ENCODE results near the gene EPG5. TPM values are rescaled to one million over a fixed set of nuclear protein-coding genes. Genes with fewer than 3 reads are reported as not detected.
"Not testable (repeated sequence)": the region's sequence is repeated elsewhere in the genome, so short reads cannot be mapped to it uniquely, and the experiment has no call there.

Gene EPG5
- polyA plus RNA-seq, 1 donor from 2014 or later = 18.0 TPM

- Histone ChIP-seq H3K9me2 (ENCODE audit: insufficient read depth, low read length) (no peaks in the 10 kb centered on the region), H2AFZ (ENCODE audit: low read depth, low read length) (no peak overlapping the region), H3K36me3 (ENCODE audit: insufficient read depth, low read length) (no peaks in the 10 kb centered on the region), H3K4me3 (ENCODE audit: low read length) (no peak overlapping the region), H3K4me2 (ENCODE audit: low read length) (no peak overlapping the region), H3K9me3 (ENCODE audit: low read length) (no peaks in the 10 kb centered on the region), H3F3A (ENCODE audit: insufficient read depth, low read length, poor library complexity, severe bottlenecking) (no peaks in the 10 kb centered on the region), H3K9ac (ENCODE audit: low read length) (no peak overlapping the region), H4K20me1 (ENCODE audit: insufficient read depth) (no peaks in the 10 kb centered on the region), H3K27ac (ENCODE audit: low read length) (no peak overlapping the region), H3K27me3 (ENCODE audit: insufficient read depth, low read depth, low read length) (no peaks in the 10 kb centered on the region), H3K79me2 (replicated peaks; ENCODE audit: insufficient read depth, low read length) (no peaks in the 10 kb centered on the region)
- TF ChIP-seq POLR2AphosphoS5 (IDR thresholded peaks at IDR 0.05) (no peak), MXI1 (conservative IDR thresholded peaks at IDR 0.05; ENCODE audit: poor library complexity, severe bottlenecking) (no peak), SMC3 (conservative IDR thresholded peaks at IDR 0.05; ENCODE audit: poor library complexity) (no peak), RAD21 (conservative IDR thresholded peaks at IDR 0.05) (no peak), EP300 (conservative IDR thresholded peaks at IDR 0.05; ENCODE audit: poor library complexity, severe bottlenecking) (no peak), TAF1 (IDR thresholded peaks at IDR 0.05; ENCODE audit: low read depth) (no peak), REST (IDR thresholded peaks at IDR 0.05; ENCODE audit: borderline replicate concordance) (no peak), CTCF (IDR thresholded peaks at IDR 0.05; ENCODE audit: poor library complexity, severe bottlenecking) (no peak), EZH2 (IDR thresholded peaks at IDR 0.05; ENCODE audit: borderline replicate concordance, insufficient read depth, low read length, poor library complexity, severe bottlenecking) (no peak)
Observed at GRCh38 chr18:45976566-45976965, 9.4 kb upstream of the EPG5 start.

- H3K9me3 ChIP-seq (ENCODE audit: low read length) = no peaks in the 10 kb centered on the region
- H3K27ac ChIP-seq (ENCODE audit: low read length) = no peak overlapping the region
- H2AFZ ChIP-seq (ENCODE audit: low read depth, low read length) = no peak overlapping the region
- no peaks in the 10 kb centered on the region for H3K36me3 ChIP-seq (ENCODE audit: insufficient read depth, low read length)
- no peaks in the 10 kb centered on the region for H3K79me2 ChIP-seq (replicated peaks; ENCODE audit: insufficient read depth, low read length)
- TF ChIP-seq REST (IDR thresholded peaks at IDR 0.05; ENCODE audit: borderline replicate concordance) (no peak), SMC3 (conservative IDR thresholded peaks at IDR 0.05; ENCODE audit: poor library complexity) (peak; percentile 87), CTCF (IDR thresholded peaks at IDR 0.05; ENCODE audit: poor library complexity, severe bottlenecking) (peak; percentile 81), RAD21 (conservative IDR thresholded peaks at IDR 0.05) (peak; percentile 79)
- no peak overlapping the region for H3K4me2 ChIP-seq (ENCODE audit: low read length)
- H3K9ac ChIP-seq (ENCODE audit: low read length) = no peak overlapping the region
- no peak overlapping the region for H3K4me3 ChIP-seq (ENCODE audit: low read length)
- H3K27me3 ChIP-seq (ENCODE audit: insufficient read depth, low read depth, low read length) = no peaks in the 10 kb centered on the region
- H3K9me2 ChIP-seq (ENCODE audit: insufficient read depth, low read length) = no peaks in the 10 kb centered on the region
- H3F3A ChIP-seq (ENCODE audit: insufficient read depth, low read length, poor library complexity, severe bottlenecking) = no peaks in the 10 kb centered on the region
- H4K20me1 ChIP-seq (ENCODE audit: insufficient read depth) = no peaks in the 10 kb centered on the region
Observed at GRCh38 chr18:45974088-45974536, 7.0 kb upstream of the EPG5 start.

GRCh38 chr18:45964913-45965312 is 2.2 kb downstream of the EPG5 start:
- H3K9ac ChIP-seq (ENCODE audit: low read length); H3K36me3 ChIP-seq (ENCODE audit: insufficient read depth, low read length); H3K27me3 ChIP-seq (ENCODE audit: insufficient read depth, low read depth, low read length); H2AFZ ChIP-seq (ENCODE audit: low read depth, low read length); H4K20me1 ChIP-seq (ENCODE audit: insufficient read depth); H3K4me3 ChIP-seq (ENCODE audit: low read length); H3F3A ChIP-seq (ENCODE audit: insufficient read depth, low read length, poor library complexity, severe bottlenecking); H3K9me2 ChIP-seq (ENCODE audit: insufficient read depth, low read length); H3K9me3 ChIP-seq (ENCODE audit: low read length); H3K27ac ChIP-seq (ENCODE audit: low read length); H3K4me2 ChIP-seq (ENCODE audit: low read length): not testable (repeated sequence)
- H3K79me2 ChIP-seq (replicated peaks; ENCODE audit: insufficient read depth, low read length) = peaks cover 21% of the 10 kb centered on the region
